Fibroblast of skin of right quadriceps (primary cell): ENCODE data around the gene PTPRM.
"Not testable (repeated sequence)": the region's sequence is repeated elsewhere in the genome, so short reads cannot be mapped to it uniquely, and the experiment has no call there.

Experiments used
- DNase-seq: peaks from one replicate; pipeline ENCODE4 v3.0.0-alpha.2; 2013

Gene PTPRM

DNA sequence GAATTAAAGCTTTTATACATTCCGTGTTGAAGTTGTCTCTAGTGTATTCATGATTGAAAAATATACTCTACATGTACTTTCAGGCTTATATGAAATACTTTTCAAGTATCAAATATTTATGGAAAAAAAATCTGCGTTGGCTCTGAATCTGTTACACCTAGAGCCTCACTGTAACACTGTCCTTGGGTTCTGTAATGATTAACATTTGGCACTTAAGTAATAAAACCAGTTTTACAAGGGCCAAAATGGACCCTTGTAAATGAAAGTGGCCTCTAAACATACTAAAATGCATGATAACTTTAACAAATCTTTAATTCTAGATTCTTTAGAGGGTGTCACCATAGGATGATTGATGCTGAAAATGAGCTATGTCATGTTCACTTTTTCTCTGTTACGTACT lies 162.8 kb downstream of the PTPRM start:
- no peak for DNase-seq

DNA sequence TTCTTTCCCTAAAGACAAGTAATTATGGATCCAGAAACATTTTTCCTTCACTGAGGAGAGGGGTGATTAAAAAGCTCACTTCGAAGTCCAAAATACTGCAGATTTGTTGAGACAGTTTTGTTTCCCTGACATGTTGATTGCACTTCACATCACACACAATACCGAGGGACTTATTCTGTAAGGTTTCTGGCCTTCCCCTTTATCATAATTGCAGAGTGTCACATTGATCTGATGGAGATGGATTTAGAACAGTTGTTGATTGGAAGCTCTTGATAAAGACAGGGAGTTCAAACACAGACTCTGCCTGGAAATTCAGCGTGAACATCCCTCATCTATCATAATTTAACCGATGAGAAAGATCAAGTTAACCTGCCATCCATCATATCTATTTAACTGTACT lies 163.6 kb downstream of the PTPRM start:
- DNase-seq = no peak

DNA sequence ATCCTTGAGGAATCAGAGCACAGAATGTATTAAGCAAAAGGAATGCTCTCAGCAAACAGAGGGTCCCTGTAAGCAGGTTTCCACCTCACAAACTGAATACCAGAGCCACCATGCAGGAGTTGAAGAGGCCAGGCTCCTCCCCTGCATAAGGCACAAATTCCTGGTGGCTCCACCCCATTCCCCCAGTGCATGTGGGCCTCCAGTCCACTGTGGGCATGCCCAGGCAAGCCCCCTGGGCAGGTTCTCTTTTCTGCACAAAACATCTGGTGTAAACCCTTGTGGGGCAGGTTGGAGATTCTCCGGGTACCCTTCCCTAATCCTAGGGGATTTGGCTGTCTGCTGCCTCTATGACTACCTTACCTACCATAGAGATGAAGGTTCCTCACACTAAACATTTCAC lies 166.5 kb downstream of the PTPRM start:
- DNase-seq = no peak

DNA sequence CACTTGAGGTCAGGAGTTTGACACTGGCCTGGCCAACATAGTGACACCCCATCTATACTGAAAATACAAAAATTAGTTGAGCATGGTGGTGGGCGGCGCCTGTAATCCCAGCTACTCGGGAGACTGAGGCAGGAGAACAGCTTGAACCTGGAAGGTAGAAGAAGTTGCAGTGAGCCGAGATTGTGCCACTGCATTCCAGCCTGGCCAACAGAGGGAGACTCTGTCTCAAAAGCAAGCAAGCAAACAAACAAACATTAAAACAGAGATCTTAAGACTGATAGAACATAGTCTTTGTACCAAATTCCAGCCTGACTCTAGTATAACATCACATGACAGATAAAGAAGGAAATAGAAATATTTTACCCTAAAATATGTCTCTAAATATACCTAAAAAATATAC lies 168.1 kb downstream of the PTPRM start:
- no peak for DNase-seq

DNA sequence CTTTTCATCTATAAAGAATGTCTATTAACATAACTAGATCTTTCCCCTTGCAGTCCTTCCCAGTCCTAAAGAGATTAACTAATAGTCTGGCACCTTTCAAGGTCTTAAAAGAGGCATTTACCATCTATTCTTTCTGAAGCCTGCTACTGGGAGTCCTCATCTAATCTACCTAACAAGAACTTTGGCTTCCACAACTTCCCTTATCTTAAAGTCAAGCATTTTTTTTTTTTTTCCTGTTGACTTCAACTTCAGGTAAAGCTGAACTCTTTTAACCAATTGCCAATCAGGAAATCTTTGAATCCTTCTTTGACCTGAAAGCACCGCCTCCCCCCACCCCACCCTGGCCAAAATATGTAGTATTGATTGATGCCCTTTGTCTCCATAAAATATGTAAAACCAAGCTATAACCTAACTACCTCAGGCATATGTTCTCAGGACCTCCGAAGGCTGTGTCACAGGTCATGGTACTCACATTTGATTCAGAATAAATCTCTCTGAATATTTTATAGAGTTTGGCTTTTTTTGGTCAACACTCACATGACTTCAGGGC lies 168.6 kb downstream of the PTPRM start:
- no peak for DNase-seq

DNA sequence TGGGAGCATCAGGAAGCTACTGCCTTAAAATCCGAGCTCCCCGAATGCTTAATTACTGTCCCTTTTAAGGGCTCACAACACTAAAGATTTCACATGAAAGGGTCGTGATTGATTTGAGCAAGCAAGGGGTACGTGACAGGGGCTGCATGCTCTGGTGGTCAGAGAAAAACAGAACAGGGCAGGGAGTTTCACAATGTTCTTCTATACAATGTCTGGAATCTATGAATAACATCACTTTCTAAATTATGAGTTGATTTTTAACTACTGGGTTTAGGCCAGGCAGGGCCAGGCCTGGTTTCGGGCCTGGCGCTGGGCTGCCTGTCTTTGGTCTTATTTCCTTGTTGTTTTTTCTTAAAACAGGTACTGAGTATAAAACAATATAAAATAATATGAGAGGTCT lies 169.4 kb downstream of the PTPRM start:
- DNase-seq = not testable (repeated sequence)

DNA sequence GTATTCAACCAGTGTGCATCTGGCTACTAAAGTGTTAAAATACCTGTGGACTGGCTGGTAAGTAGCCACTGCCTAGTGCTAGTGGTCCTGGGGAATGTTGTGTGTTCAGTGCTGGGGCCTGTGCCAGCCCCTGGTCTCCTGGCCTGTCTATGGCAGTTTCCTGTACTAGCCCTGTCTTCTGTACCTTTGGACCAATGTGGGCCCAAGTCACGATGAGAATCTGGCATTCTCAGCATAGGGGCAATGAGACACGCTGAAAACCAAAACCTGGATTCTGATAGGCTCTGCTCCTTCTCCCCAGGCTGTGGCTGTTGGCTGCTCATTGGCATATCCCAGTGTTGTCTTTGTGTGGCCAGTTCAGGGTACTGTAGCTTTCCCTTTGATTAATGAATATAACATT lies 170.4 kb downstream of the PTPRM start:
- no peak for DNase-seq

DNA sequence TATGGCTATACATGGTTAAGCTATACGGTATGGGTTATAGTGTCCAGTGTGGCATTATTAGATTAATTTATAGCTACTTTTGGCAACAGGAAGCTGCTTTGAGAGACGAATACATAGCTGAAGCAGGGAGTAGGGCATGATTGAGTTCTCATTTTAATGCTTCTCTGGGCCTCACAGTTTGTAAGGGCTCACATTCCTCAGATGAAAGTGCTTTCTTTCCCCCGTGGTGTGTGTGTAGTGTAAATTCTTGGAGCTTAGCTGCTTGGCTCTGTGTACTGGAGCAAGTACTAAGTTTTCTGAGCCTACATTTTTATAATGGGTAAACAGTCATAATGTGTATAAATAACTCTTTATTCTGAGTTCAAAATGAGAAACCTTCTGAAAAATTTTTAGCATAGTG lies 173.7 kb downstream of the PTPRM start:
- DNase-seq = peak; percentile 23

DNA sequence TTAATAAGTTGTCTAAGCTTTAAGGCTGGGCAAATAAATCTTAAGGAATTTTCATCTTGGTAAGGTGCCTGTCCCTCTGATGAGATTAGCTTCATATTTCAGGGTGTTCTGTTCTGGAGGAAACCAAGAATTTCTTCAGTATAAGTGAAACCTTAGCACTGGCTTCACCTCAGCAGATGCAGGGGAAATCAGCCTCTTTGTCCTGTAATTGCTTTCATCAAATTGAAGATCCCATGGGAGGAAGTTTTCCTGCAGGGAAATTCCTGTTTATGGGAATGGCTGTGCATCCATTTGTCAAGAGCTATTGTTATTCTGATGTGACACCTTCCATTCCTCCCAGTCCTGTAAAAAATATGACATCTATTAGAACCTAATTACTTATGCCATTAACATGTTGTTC lies 174.5 kb downstream of the PTPRM start:
- no peak for DNase-seq

DNA sequence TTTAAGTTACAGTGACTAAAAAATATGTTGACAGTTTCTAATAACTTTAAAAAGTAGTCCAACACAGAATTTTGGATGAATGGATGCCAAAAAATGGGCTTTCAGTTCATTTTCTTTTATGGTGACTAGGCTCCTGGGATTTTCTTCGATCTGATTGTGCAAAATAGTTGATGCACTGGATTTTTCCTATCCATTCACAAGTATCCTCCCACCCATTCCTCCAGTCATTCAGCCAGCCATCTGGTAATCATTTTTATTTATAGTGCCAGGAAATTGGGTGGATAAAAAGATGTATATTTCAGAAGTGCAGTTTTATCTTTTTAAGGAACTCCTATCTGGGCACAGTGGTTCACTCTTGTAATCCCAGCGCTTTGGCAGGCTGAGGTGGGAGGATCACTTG lies 175.1 kb downstream of the PTPRM start:
- DNase-seq = no peak

DNA sequence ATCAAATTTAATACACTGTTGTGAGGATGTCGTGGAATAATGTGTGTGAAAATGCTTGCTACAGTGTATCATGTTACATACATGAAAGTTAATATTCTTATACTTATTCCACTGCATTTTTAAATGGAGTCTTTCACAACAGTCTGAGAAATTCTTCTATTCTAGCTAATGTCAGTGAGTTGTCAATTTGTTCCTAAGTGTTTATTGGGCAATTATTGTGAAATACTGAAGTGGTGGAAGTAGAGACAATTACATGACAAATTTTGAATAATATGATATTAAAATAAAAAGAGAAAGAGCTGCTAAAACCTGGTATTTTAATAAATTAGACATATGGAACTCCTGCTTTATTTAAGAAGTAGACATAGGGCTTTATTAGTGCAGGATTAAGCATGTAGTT lies 176.1 kb downstream of the PTPRM start:
- DNase-seq = no peak

DNA sequence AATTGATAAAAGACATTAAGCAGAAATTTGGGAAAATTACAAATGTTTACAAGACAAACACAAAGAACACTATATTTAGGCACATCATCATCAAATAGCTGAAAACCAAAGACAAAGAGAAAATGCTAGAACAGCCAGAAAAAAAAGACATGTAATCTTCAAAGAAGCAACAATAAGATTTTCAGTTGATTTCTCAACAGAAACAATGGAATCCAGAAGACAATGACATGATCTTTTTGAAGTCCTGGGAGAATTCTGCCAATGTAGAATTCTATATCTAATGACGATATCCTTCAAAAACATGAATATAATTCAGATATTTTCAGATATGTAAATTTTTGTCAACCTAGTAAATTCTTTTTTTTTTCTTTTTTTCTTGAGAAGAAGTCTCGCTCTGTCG lies 179.0 kb downstream of the PTPRM start:
- no peak for DNase-seq

DNA sequence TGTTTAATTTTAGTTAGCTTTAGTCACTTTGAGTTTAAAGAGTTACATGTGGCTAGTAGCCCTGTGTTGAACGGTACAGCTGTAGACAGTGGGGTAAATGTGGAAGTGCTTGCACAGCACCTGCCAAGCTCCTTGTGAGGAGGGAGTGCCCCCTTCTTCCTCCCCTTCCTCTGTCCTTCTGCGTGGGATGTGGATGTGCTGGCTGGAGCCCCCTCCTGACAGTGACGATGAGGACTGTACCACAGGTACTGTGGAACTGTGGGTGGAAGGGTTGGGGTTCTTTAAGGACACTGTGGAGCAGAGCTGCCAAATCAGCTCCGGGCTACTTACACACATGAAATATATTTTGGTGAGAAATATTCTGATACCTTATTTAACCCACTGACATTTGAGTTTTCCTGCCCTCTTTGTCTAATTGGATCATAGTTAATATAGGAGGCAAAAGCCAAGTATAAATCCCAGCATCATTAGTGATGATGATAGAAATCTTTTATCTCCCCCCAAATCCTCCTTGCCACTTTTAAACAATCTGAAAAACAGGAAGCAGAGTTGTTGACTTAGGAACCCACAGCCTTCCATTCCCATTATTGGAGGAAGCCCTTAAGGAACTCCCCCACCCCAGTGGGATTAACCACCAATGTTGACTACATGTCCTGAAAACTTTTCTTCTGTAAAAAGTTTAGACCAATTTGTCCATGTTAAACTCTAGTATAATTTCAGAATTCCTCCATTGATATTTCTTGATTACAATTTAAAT lies 181.3 kb downstream of the PTPRM start:
- DNase-seq = no peak

DNA sequence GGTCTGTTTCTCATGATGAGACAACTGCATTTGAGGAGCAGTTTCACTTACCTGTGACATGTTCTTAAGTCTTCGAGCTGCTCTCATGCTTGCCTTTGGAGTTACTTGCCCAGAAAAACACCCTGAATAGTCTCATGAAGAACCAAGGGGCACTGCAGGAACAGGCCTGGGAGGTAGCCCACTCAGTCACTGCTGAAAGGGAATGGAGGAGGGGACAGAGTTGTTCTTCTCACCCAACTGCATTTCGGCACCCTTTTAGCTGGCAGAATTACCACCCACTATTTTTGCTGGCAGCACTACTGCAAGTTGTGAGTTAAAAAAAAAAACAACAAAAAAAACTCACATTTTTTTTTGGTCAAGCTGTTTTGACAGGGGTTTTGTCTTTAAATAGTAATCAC lies 181.9 kb downstream of the PTPRM start:
- no peak for DNase-seq

DNA sequence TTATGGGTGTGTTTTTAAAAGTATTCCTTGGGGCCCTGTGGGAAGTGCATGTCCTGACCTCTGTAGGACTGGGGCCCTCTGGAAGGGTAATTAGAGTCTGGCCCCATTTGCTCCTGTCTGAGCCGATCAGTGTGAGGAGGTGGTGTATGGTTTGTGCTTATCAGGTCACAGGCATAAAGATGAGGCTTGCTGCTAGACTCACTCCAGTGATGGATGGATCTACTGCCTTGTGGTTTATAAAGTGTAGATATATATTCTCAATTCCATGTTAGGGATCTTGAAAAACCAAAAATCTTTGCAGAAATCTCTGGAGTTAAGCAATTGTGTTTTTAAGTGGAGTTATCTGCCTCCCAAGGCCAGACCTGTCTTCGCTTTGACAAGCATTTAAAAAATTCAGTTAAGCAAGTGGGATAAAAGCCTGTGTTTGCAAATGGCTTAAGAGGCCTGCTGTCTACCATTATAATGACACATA lies 182.4 kb downstream of the PTPRM start:
- DNase-seq = peak; percentile 15

DNA sequence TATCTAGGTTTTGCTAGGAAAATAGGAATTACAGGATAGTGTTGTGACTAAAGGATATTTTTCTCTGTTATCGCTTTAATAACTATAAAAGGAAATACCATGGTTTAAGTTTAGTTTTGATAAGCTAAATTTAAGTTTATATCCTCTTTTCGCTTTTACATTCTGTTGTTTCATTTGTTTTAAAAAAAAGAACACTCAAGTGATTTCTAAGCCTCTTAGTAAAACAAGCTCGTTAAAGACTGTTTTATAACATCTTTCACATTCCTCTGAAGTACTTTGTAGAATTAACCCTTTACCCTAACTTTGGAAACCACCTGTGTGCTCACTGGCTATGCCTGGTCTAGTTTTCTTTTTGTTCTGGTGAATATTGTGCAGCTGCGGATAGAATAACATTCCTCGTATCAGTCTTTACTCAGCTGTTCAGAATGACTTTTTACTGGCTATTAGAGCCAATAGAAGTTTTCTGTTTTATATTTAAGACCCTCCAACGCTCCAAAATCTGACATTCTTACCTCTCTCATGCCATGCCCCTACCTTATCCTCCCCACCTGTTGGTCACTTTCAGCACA lies 183.1 kb downstream of the PTPRM start:
- DNase-seq = no peak

DNA sequence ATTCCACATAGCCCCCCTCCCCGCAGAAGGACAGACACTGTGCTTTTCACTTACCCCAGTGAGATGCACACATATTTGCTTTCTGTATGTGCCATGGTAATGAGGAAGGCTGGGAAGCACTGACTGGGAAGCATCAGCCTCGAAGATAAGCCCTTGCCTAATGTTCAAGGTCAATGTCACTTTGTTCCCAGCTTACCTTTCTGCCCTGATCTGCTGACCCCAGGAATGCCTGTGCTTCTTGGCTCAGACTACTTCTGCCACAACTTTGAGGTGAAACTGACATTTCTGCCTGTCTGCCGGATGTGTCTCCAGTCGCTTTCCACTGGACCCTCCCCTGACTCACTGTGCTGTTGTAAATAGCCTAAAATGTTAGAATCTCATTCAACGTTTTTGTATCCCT lies 183.8 kb downstream of the PTPRM start:
- DNase-seq = no peak

DNA sequence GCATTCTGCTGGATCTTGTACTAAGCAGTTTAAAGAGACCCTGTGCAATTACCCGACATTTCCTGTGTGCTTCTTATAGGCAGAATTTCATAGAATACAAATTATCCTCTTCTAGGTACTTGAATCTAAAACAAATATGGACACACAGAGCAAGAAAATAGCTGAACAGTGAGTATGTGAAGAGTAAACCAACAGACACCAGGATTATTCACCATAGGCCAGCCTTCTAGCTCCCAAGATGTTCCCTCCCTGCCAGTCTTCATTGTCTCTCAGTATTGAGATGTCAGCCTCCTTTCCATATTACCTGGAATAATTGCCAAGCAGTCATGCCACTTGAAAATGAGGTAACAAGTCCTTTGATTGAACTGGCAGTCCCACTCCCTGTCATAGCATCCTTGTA lies 187.1 kb downstream of the PTPRM start:
- no peak for DNase-seq

DNA sequence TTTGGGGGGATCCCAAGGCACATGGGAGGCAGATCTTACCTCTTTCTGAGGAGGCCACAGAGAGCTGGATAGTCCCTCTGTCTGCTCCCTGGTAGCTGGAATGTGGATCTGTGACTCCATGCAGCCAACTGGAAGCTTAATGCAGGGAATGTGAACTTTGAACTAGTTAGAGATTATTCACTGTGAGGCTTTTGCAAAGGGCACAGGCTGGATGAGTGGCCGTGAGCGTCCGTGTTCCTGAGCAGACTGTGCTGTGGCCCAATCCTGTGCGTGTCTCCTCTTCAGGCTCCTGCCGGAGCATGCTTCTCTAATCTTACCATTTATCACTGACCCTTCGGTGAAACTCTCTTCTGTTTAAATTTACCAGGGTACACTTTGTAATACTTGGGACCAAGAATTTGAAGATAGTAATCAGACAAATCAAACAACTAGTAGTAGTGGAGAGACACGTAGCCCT lies 187.6 kb downstream of the PTPRM start:
- DNase-seq = no peak

DNA sequence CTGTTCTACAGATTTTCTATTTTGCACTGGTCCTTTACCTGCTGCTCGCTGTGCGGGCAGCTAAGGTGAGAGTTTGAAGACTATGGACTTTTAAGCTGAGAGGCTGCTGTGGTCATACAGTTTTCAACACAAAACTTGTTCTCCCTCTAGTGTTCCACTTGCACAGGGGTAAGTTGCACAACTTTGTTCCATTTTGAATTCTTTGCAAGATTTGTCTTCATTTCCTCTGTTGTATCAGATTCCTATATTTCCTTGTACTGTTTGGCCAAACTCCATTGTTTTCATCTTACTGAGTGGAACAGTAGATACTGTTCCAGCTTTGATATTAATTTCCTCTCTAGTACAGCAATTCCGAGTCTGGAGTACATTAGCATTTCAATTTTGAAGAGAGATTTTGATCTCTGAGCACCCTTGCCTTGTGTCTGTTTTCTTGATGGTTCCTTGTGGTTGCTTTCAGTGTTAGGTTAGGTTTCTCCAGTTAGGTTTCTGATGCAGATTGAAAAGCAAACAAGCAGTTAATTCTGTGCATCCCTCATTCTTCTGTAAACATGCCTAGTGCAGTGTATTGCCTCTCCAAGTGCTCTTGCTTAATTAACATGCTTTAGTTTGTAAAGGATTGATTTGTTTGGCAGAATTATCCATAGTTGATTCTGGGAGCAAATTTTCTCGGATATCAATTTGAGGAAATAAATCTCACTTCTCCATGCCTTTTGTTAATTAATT lies 188.8 kb downstream of the PTPRM start:
- DNase-seq = no peak

DNA sequence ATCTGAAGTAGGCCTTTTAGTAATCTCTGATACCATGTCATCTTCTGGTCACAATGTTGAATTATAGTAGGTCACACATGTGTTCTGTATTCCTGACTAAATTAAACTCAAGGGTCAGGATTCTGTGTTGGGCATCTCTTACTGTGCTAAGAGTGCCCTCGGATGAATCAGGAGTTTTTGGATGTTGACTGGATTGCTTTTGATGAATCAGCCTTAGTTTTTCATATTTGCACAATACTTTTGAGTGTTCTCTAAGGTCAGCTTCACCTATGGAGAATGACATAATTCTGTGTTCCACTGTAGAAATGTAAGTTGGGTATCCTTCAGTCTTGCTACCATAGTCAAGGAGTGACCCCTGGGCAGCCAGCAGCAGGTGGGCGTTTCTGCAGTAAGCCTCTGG lies 190.1 kb downstream of the PTPRM start:
- DNase-seq = no peak

DNA sequence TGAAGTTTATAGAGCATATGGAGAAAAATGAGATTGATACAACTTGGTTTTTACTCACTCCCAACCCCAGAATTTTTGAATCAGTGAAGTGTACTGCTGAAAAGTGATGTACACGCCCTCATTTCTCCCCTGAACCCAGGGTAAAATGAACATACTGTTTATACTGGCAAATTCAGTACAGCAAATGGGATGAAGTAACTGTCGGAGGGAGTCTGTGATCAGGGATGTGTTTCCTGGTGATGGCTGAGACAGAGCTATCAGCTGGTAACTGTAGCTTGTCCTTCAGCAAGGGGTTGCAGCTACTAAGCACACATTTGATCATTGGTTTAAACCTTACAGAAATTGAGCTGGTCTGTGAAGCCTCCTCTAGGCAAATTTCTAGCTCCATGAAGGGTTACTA lies 191.6 kb downstream of the PTPRM start:
- DNase-seq = no peak

DNA sequence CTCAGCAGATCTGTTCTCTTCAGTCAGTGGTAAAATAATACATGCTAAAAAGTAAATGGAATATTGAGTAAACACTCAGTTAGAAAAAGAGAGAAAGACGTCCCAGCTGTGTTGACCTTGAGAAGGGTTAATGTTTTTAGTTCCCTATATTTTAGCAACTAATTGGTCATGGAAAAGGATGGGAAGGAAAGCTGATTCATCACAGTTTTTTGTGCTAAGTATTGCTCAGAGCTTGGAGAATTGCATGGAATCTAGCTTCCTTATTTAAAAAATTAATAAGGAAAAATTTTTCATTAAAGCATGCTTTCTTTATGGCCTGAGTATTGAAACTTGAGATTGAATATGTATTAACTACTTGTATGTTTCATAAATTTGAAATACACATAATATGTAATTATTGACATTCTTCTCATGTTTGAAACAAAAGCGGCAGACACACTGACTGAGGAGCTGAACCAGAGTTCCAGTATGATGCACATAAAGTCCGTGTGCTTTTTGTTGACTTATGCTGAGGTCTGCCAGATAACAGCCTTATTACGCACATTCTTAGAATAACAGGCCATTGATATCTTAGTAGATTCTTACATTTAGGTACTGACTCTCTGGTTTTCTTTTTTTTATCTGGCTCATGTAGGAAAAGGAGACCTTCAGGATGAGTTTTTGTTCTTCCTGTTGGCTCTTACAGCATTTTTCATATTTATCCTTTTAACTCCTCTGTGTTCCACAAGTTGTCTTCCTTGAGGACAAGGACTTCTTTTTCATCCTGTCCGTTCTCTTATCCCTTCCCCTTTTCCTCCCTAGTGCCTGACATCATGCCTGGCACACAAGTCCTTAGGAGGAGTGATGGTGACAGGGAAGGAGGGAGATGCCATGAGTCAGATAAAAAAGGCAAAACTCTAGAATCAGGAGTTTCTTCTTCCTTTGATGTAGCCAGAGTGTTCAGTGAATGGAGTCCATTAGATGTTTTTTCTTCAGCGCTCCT lies 194.1 kb downstream of the PTPRM start:
- peak; percentile 28 for DNase-seq
